H9 (cell line): ENCODE results near the gene FNIP1. TPM values are rescaled to one million over a fixed set of nuclear protein-coding genes. Genes with fewer than 3 reads are reported as not detected.

Experiments
- DNase-seq: peaks from one replicate; pipeline ENCODE4 v3.0.0-alpha.2; 2017
- H2AFZ ChIP-seq: one replicate; pipeline ENCODE4 v1.6.1; 2013; ENCODE audit warnings: mild to moderate bottlenecking, low read length, control low read depth, moderate library complexity
- H2AK5ac ChIP-seq: 2 replicates; pipeline ENCODE4 v1.6.1; 2013; ENCODE audit warnings: low read length, control low read depth, mixed read lengths; ENCODE audit not compliant: insufficient read length
- H2BK120ac ChIP-seq: one replicate; pipeline ENCODE4 v1.6.1; 2013; ENCODE audit warnings: low read depth, mild to moderate bottlenecking, low read length, control low read depth, inconsistent platforms; ENCODE audit not compliant: poor library complexity, severe bottlenecking
- H2BK12ac ChIP-seq: 2 replicates; pipeline ENCODE4 v1.6.1; 2013; ENCODE audit warnings: low read length, control low read depth, mixed read lengths, low read depth; ENCODE audit not compliant: insufficient read length
- H2BK15ac ChIP-seq: 2 replicates; pipeline ENCODE4 v1.6.1; 2013; ENCODE audit warnings: low read depth, low read length, control low read depth
- H2BK20ac ChIP-seq: one replicate; pipeline ENCODE4 v1.6.1; 2013; ENCODE audit warnings: low read depth, mild to moderate bottlenecking, low read length, control low read depth, inconsistent platforms; ENCODE audit not compliant: poor library complexity, severe bottlenecking
- H2BK5ac ChIP-seq: 2 replicates; pipeline ENCODE4 v1.6.1; 2013; ENCODE audit warnings: low read length, control low read depth, mixed read lengths; ENCODE audit not compliant: insufficient read length
- H3K14ac ChIP-seq: 2 replicates; pipeline ENCODE4 v1.6.1; 2013; ENCODE audit warnings: low read length, control low read depth; ENCODE audit not compliant: insufficient read depth
- H3K18ac ChIP-seq: 2 replicates; pipeline ENCODE4 v1.6.1; 2013; ENCODE audit warnings: low read depth, mild to moderate bottlenecking, mixed read lengths, low read length, control low read depth; ENCODE audit not compliant: insufficient read length
- H3K23ac ChIP-seq: 2 replicates; pipeline ENCODE4 v1.6.1; 2013; ENCODE audit warnings: low read length, control low read depth, mixed read lengths, low read depth; ENCODE audit not compliant: insufficient read length
- H3K23me2 ChIP-seq: 2 replicates; pipeline ENCODE4 v1.6.1; 2013; ENCODE audit warnings: low read depth, mild to moderate bottlenecking, mixed read lengths, low read length, control low read depth; ENCODE audit not compliant: insufficient read length, poor library complexity, severe bottlenecking
- H3K27ac ChIP-seq: 2 replicates; pipeline ENCODE4 v1.5.1; 2013; ENCODE audit warnings: low read length, control low read depth, mixed read lengths, low read depth; ENCODE audit not compliant: insufficient read length
- H3K27me3 ChIP-seq: 2 replicates; pipeline ENCODE4 v1.6.1; 2013; ENCODE audit warnings: low read length, control low read depth, inconsistent platforms; ENCODE audit not compliant: insufficient read depth
- H3K4ac ChIP-seq: 2 replicates; pipeline ENCODE4 v1.6.1; 2013; ENCODE audit warnings: low read depth, mild to moderate bottlenecking, control low read depth, inconsistent platforms, low read length, moderate library complexity
- H3K4me1 ChIP-seq: 2 replicates; pipeline ENCODE4 v1.6.1; 2013; ENCODE audit warnings: low read length, control low read depth, inconsistent platforms; ENCODE audit not compliant: insufficient read depth
- H3K4me2 ChIP-seq: 2 replicates; pipeline ENCODE4 v1.6.1; 2013; ENCODE audit warnings: low read length, control low read depth, mixed read lengths; ENCODE audit not compliant: insufficient read length, insufficient read depth
- H3K56ac ChIP-seq: 2 replicates; pipeline ENCODE4 v1.6.1; 2013; ENCODE audit warnings: low read depth, mild to moderate bottlenecking, mixed read lengths, low read length, control low read depth; ENCODE audit not compliant: insufficient read length
- H3K79me1 ChIP-seq: 2 replicates; pipeline ENCODE4 v1.6.1; 2013; ENCODE audit warnings: low read depth, mild to moderate bottlenecking, moderate library complexity, low read length, control low read depth, inconsistent platforms; ENCODE audit not compliant: insufficient read depth, poor library complexity, severe bottlenecking
- H3K79me2 ChIP-seq: 2 replicates; pipeline ENCODE4 v1.6.1; 2013; ENCODE audit warnings: low read length, control low read depth, inconsistent platforms; ENCODE audit not compliant: insufficient read depth
- H3K9ac ChIP-seq: 2 replicates; pipeline ENCODE4 v1.6.1; 2013; ENCODE audit warnings: low read length, control low read depth, mixed read lengths; ENCODE audit not compliant: insufficient read length; ENCODE audit errors: extremely low read depth
- H3K9me3 ChIP-seq: one replicate; pipeline ENCODE4 v1.6.1; 2013; ENCODE audit warnings: low read depth, low read length, inconsistent platforms; ENCODE audit not compliant: control insufficient read depth
- H3T11ph ChIP-seq: one replicate; pipeline ENCODE4 v1.6.1; 2013; ENCODE audit warnings: mild to moderate bottlenecking, low read length, control low read depth, inconsistent platforms
- H4K20me1 ChIP-seq: one replicate; pipeline ENCODE4 v1.6.1; 2013; ENCODE audit not compliant: control insufficient read depth, insufficient read length, insufficient read depth
- H4K5ac ChIP-seq: 2 replicates; pipeline ENCODE4 v1.6.1; 2013; ENCODE audit warnings: low read depth, mild to moderate bottlenecking, mixed read lengths, low read length, control low read depth; ENCODE audit not compliant: insufficient read length
- H4K8ac ChIP-seq: replicated peaks from 2 replicates; pipeline ENCODE4 v1.6.1; 2013; ENCODE audit warnings: low read length, control low read depth, mixed read lengths, low read depth; ENCODE audit not compliant: insufficient read length
- H4K91ac ChIP-seq: 2 replicates; pipeline ENCODE4 v1.6.1; 2013; ENCODE audit warnings: low read depth, mild to moderate bottlenecking, moderate library complexity, mixed read lengths, low read length, control low read depth; ENCODE audit not compliant: insufficient read length
- H3K27ac Mint-ChIP-seq, 3 experiments: 2 replicates in 2 of 3; 3 replicates in 1 of 3; pipeline ENCODE4 v1.8.0; 2020 to 2021; ENCODE audit warnings: mixed read lengths in 3 of 3, mild to moderate bottlenecking in 1 of 3, moderate library complexity in 1 of 3
- H3K27me3 Mint-ChIP-seq: 2 replicates; pipeline ENCODE4 v1.8.0; 2021; ENCODE audit warnings: low read depth, mild to moderate bottlenecking, moderate library complexity, mixed read lengths
- H3K36me3 Mint-ChIP-seq, 3 experiments: 2 replicates in 2 of 3; 3 replicates in 1 of 3; pipeline ENCODE4 v1.8.0; 2020 to 2021; ENCODE audit warnings: low read depth in 3 of 3, mixed read lengths in 3 of 3; ENCODE audit not compliant: insufficient read depth in 1 of 3
- H3K4me1 Mint-ChIP-seq, 2 experiments: 2 replicates each; pipeline ENCODE4 v1.8.0; 2020; ENCODE audit warnings: mixed read lengths in 2 of 2
- H3K4me3 Mint-ChIP-seq, 2 experiments: 2 replicates in 1 of 2; 3 replicates in 1 of 2; pipeline ENCODE4 v1.8.0; 2020 to 2021; ENCODE audit warnings: mild to moderate bottlenecking in 2 of 2, mixed read lengths in 2 of 2, moderate library complexity in 1 of 2
- H3K9me3 Mint-ChIP-seq, 2 experiments: 2 replicates in 1 of 2; 3 replicates in 1 of 2; pipeline ENCODE4 v1.8.0; 2020; ENCODE audit warnings: mild to moderate bottlenecking in 2 of 2, mixed read lengths in 2 of 2, moderate library complexity in 1 of 2
- WGBS: extraction: QIAGEN DNeasy Blood & Tissue Kit; methylation state at CpG from one replicate; pipeline ENCODE4 v1.1.7; 2013; ENCODE audit warnings: missing lambda C conversion rate, low lambda C conversion rate, mixed read lengths; ENCODE audit not compliant: insufficient read length; ENCODE audit errors: extremely low coverage; 5-methylcytosine and 5-hydroxymethylcytosine counted together
- total RNA-seq: library from RNA; stranded (reverse); gene quantifications from 2 replicates; pipeline ENCODE4 v1.2.1, GENCODE V29; 2021
- TF ChIP-seq, protein P1 (sequence below): fragments of 200-600 bp; sonication (generic); conservative IDR thresholded peaks from 3 replicates; pipeline ENCODE4 v1.8.0; 2021; ENCODE audit warnings: antibody characterized with exemption, mild to moderate bottlenecking

The FNIP1 gene
- total RNA-seq, 1 experiment from 2014 or later: 13.4 TPM

DNA sequence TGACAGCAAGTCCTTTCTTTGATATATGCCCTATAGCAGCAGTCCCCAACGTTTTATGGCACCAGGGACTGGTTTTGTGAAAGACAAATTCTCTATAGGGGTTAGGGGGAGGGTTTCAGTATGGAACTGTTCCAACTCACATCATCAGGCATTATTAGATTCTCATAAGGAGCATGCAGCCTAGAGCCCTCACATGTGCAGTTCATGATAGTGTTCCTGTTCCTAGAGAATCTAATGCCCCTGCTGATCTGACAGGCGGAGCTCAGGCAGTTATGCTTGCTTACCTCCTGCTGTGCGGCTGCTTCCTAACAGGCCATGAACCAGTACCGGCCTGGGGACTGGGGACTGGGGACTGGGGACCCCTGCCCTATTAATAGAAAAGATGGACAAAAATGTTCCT is 159.1 kb downstream of the FNIP1 start:
- Histone ChIP-seq H3K23me2 (peaks cover 3% of the 10 kb centered on the region), H4K20me1 (no peaks in the 10 kb centered on the region), H2AK5ac (no peak overlapping the region), H3K14ac (no peak overlapping the region), H2BK12ac (no peak overlapping the region), H3K9ac (no peak overlapping the region), H4K5ac (no peak overlapping the region), H3K56ac (no peak overlapping the region), H3K27me3 (no peaks in the 10 kb centered on the region), H3K4me2 (no peak overlapping the region), H3K4ac (no peak overlapping the region), H3K23ac (no peak overlapping the region), H3K4me1 (no peaks in the 10 kb centered on the region), H2BK5ac (no peak overlapping the region), H3K79me2 (peaks cover 5% of the 10 kb centered on the region; the same call in 1 of the 2 replicates), H3K18ac (no peak overlapping the region), H2AFZ (no peak overlapping the region), H3T11ph (no peak overlapping the region), H3K27ac (no peak overlapping the region), H3K9me3 (no peaks in the 10 kb centered on the region), H4K8ac (no peak overlapping the region), H2BK15ac (no peak overlapping the region), H3K79me1 (no peaks in the 10 kb centered on the region), H2BK20ac (no peak overlapping the region), H2BK120ac (no peak overlapping the region), H4K91ac (no peak overlapping the region)
- DNase-seq: no peak
- no peak overlapping the region for H3K27ac Mint-ChIP-seq
- peaks cover 16 to 22% of the 10 kb centered on the region in 2 experiments for H3K4me1 Mint-ChIP-seq
- no peak overlapping the region for H3K4me3 Mint-ChIP-seq
- no peaks in the 10 kb centered on the region for H3K9me3 Mint-ChIP-seq
- WGBS: no CpG with 5 or more reads among the region's 4 CpGs
- no peaks in the 10 kb centered on the region for H3K27me3 Mint-ChIP-seq
- TF ChIP-seq, protein P1, sequence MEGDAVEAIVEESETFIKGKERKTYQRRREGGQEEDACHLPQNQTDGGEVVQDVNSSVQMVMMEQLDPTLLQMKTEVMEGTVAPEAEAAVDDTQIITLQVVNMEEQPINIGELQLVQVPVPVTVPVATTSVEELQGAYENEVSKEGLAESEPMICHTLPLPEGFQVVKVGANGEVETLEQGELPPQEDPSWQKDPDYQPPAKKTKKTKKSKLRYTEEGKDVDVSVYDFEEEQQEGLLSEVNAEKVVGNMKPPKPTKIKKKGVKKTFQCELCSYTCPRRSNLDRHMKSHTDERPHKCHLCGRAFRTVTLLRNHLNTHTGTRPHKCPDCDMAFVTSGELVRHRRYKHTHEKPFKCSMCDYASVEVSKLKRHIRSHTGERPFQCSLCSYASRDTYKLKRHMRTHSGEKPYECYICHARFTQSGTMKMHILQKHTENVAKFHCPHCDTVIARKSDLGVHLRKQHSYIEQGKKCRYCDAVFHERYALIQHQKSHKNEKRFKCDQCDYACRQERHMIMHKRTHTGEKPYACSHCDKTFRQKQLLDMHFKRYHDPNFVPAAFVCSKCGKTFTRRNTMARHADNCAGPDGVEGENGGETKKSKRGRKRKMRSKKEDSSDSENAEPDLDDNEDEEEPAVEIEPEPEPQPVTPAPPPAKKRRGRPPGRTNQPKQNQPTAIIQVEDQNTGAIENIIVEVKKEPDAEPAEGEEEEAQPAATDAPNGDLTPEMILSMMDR: no peak
- no peaks in the 10 kb centered on the region for H3K36me3 Mint-ChIP-seq
